Measurements from ENCODE around the gene CRIM1. TPM values are rescaled to one million over a fixed set of nuclear protein-coding genes. Genes with fewer than 3 reads are reported as not detected.

The CRIM1 gene
- total and polyA plus RNA-seq, 4 donors: 2.2 to 22.1 (median 9.6) TPM

DNA sequence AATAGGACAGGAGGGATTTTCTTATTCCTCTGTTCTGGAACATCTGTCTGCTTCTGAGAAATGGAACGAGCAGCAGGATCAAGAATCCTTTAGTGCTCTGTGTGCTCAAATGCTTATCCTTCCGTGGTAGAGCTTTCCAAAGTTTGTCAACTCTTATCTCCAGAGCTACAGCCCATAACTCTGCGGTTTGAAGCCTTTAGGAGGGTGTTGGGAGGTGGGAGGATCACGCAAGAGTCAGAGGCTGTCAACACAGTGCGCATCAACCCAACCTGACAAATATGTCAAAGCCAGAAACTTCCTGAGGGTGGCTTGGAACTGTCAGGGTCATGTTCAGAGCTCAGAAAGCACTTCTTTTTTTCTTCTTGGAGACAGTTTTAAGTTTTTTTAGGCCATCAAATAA, 95.9 kb downstream of the CRIM1 start:
- no peak overlapping the region for H3K27ac ChIP-seq (ENCODE audit: low read depth in 1 of 2, low read length in 2 of 2)
- no peak overlapping the region for H3K4me3 ChIP-seq (ENCODE audit: low read depth in 1 of 3, low read length in 3 of 3)
- H3K27me3 ChIP-seq (ENCODE audit: control insufficient read depth in 4 of 4, insufficient read depth in 4 of 4, low read length in 3 of 4): no peaks in the 10 kb centered on the region
- H3K9ac ChIP-seq (ENCODE audit: low read depth in 1 of 2, low read length in 2 of 2): no peak overlapping the region
- DNase-seq (ENCODE audit: low spot score): no peak
- H3K36me3 ChIP-seq (ENCODE audit: control insufficient read depth in 4 of 4, insufficient read depth in 3 of 4, low read depth in 1 of 4, low read length in 3 of 4): no peaks in the 10 kb centered on the region
- no peaks in the 10 kb centered on the region for H3K4me1 ChIP-seq (ENCODE audit: control insufficient read depth in 4 of 4, insufficient read depth in 4 of 4, low read length in 3 of 4)
- TF ChIP-seq SP1 (IDR thresholded peaks at IDR 0.05): no peak
- TF ChIP-seq NR2F2 (IDR thresholded peaks at IDR 0.05): peak; percentile 74
- TF ChIP-seq TAF1 (conservative IDR thresholded peaks at IDR 0.05): no peak
- TF ChIP-seq EGR1 (IDR thresholded peaks at IDR 0.05; ENCODE audit: low read depth in 2 of 2): no peak
- no peak for TF ChIP-seq GABPA (IDR thresholded peaks at IDR 0.05 in 1 of 2, conservative IDR thresholded peaks at IDR 0.05 in 1 of 2)
- TF ChIP-seq REST (IDR thresholded peaks at IDR 0.05): no peak
- TF ChIP-seq YY1 (IDR thresholded peaks at IDR 0.05): no peak
- WGBS: 70% methylated on average over 5 of the region's 5 CpGs
- no peaks in the 10 kb centered on the region for H3K9me3 ChIP-seq (ENCODE audit: control insufficient read depth in 4 of 4, low read length in 3 of 4)

- no peak for TF ChIP-seq TAF1 (conservative IDR thresholded peaks at IDR 0.05)
- no peak for TF ChIP-seq CTCF (IDR thresholded peaks at IDR 0.05; ENCODE audit: low read depth, low read length, missing input control)
- TF ChIP-seq YY1 (IDR thresholded peaks at IDR 0.05): no peak
- no peak for TF ChIP-seq EGR1 (IDR thresholded peaks at IDR 0.05; ENCODE audit: low read depth in 2 of 2)
- TF ChIP-seq SP1 (IDR thresholded peaks at IDR 0.05): no peak
- no peak for TF ChIP-seq HNF4A (conservative IDR thresholded peaks at IDR 0.05)
- TF ChIP-seq, protein P1, sequence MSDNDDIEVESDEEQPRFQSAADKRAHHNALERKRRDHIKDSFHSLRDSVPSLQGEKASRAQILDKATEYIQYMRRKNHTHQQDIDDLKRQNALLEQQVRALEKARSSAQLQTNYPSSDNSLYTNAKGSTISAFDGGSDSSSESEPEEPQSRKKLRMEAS (IDR thresholded peaks at IDR 0.05): no peak
- TF ChIP-seq FOXA1 (IDR thresholded peaks at IDR 0.05): no peak
- TF ChIP-seq RAD21 (IDR thresholded peaks at IDR 0.05): no peak
- TF ChIP-seq RXRA (IDR thresholded peaks at IDR 0.05): no peak
- no peak for TF ChIP-seq REST (IDR thresholded peaks at IDR 0.05)
- TF ChIP-seq, protein P2, sequence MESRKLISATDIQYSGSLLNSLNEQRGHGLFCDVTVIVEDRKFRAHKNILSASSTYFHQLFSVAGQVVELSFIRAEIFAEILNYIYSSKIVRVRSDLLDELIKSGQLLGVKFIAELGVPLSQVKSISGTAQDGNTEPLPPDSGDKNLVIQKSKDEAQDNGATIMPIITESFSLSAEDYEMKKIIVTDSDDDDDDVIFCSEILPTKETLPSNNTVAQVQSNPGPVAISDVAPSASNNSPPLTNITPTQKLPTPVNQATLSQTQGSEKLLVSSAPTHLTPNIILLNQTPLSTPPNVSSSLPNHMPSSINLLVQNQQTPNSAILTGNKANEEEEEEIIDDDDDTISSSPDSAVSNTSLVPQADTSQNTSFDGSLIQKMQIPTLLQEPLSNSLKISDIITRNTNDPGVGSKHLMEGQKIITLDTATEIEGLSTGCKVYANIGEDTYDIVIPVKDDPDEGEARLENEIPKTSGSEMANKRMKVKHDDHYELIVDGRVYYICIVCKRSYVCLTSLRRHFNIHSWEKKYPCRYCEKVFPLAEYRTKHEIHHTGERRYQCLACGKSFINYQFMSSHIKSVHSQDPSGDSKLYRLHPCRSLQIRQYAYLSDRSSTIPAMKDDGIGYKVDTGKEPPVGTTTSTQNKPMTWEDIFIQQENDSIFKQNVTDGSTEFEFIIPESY (IDR thresholded peaks at IDR 0.05): no peak
- TF ChIP-seq HNF4G (IDR thresholded peaks at IDR 0.05): no peak
- no peak for TF ChIP-seq JUND (IDR thresholded peaks at IDR 0.05)
- TF ChIP-seq GABPA (IDR thresholded peaks at IDR 0.05 in 1 of 2, conservative IDR thresholded peaks at IDR 0.05 in 1 of 2): no peak
- no peaks in the 10 kb centered on the region for H3K4me1 ChIP-seq (ENCODE audit: control insufficient read depth in 4 of 4, insufficient read depth in 4 of 4, low read length in 3 of 4)
Measured at GRCh38 chr2:36452260-36452659, 96.7 kb downstream of the CRIM1 start.

More at GRCh38 chr2:36452260-36452659, 96.7 kb downstream of the CRIM1 start:
- Histone ChIP-seq H3K9ac (ENCODE audit: low read depth in 1 of 2, low read length in 2 of 2) (no peak overlapping the region), H3K27me3 (ENCODE audit: control insufficient read depth in 4 of 4, insufficient read depth in 4 of 4, low read length in 3 of 4) (no peaks in the 10 kb centered on the region), H3K4me3 (ENCODE audit: low read depth in 1 of 3, low read length in 3 of 3) (no peak overlapping the region), H3K27ac (ENCODE audit: low read depth in 1 of 2, low read length in 2 of 2) (no peak overlapping the region), H3K9me3 (ENCODE audit: control insufficient read depth in 4 of 4, low read length in 3 of 4) (no peaks in the 10 kb centered on the region), H3K36me3 (ENCODE audit: control insufficient read depth in 4 of 4, insufficient read depth in 3 of 4, low read depth in 1 of 4, low read length in 3 of 4) (no peaks in the 10 kb centered on the region)
- WGBS: 57% methylated on average over 3 of the region's 3 CpGs
- no peak for DNase-seq (ENCODE audit: low spot score)
